ENCODE results near the gene FOXP1. TPM values are rescaled to one million over a fixed set of nuclear protein-coding genes. Genes with fewer than 3 reads are reported as not detected.

FOXP1 gene
- total and polyA plus RNA-seq, 2 of the 8 experiments (the other 6 are each of a cell fraction or from before 2014, with no cell fraction given), result 13.9 to 25.4 TPM

GRCh38 chr3:71492974-71493771 is 90.4 kb downstream of the FOXP1 start (continued):
- TF ChIP-seq FOSL1 (IDR thresholded peaks at IDR 0.05; ENCODE audit: insufficient read depth, low read depth, low read length) (no peak), YY1 (IDR thresholded peaks at IDR 0.05; ENCODE audit: low read depth, low read length) (no peak)

Measured in H1 (cell line).